Pulmonary artery endothelial cell (primary cell): ENCODE data around the gene GDPD5. TPM values are rescaled to one million over a fixed set of nuclear protein-coding genes. Genes with fewer than 3 reads are reported as not detected.

Source experiments
- DNase-seq: peaks from one replicate; pipeline ENCODE4 v3.0.0-alpha.2; 2011; ENCODE audit warnings: low read depth, low spot score
- total RNA-seq: library from RNA; depleted of rRNA; stranded (reverse); fragments of >200 nt; gene quantifications from 2 replicates; pipeline ENCODE4 v1.2.3, GENCODE V29; 2014

GDPD5 gene
- total RNA-seq, 1 donor from 2014 or later: 17.5 TPM

- DNase-seq: no peak
Measured at GRCh38 chr11:75492181-75492820, 33.4 kb downstream of the GDPD5 start.

DNA sequence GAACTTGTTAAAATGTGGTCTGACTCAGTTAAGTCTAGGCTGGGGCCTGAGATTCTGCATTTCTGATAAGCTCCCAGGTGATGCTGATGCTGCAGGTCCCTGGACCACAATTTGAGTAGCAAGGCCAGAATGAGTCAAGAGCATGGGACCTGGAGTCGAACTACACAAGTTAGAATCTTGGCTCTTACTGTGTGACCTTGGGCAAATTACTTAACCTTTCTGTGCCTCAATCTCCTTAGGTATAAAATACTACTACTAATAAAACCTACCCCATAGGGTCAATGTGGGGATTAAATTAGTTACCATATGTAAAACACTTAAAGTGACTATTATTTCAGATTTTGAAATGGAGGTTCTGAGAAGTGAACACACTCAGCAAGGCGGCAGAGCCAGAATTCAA lies 34.3 kb downstream of the GDPD5 start:
- DNase-seq: no peak

DNA sequence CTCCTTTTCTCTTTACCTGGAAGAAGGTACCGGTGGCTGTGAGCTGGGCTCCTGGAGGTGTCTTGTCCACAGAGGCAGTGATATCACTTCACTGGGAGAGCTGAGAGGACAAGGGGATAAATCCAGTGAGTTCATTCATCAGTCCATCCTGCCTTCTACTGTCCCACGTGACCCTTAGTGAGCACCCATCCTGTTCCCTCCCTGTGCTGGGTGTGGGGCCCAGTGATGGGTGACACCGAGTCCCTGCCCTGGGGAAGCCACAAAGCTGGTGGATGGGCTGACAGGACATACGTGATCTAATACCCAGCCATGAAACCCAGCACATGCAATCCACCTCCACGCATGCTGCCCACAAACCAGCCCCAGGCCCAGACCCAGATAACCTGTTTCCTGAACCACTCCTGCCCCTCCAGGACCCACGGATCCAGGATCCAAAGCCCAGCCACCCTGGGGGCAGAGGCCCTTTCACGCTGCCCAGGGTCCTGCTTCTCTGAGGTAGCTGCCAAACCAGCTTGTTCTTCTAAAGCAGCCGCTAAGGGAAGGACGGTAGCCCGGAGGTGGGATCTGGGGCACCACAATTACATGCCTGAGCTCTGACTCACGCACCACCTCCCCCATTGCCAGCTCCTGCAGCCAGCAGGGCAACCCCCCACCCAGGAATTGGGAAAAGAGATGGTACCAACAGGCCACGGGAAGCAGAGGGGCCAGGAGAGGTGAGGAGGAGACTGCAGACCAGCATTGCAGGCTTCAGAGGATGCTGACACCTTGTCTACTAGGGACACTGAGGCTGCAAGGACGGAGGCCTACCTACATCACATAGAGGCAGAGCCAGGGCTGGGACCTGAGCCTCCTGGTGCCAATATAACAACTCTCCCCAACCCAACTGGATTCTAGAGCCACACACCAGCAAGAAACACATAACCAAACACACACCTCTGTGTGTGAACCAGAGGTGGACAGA lies 35.2 kb downstream of the GDPD5 start:
- no peak for DNase-seq

- DNase-seq: no peak
Measured at GRCh38 chr11:75487365-75487764, 38.4 kb downstream of the GDPD5 start.

- no peak for DNase-seq
Measured at GRCh38 chr11:75485742-75486141, 40.0 kb downstream of the GDPD5 start.

DNA sequence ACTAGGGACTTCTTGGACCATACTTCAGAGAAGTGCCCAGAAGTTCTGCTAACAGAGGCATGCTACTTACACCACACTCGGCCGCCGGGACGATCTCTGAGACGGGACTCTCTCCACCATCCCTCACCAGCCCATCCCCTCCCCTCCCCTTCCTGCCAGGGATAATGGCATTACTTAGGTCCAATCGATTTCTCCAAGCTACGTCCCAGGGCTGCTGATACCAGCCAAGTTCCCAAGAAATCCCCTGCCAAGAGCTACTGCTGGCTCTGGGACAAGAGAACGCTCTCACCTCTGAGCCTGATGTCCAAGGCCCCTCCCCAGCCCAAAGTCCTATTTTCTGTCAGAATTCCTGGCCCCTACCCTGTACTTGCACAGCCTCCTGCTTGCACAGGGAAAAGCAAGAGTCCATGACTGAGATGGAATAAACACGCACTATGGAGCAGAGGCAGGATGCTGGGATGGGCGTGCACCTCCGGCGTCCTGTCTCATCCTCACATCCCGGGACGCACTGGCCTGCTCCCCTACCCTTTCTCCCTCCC lies 42.7 kb downstream of the GDPD5 start:
- DNase-seq: no peak

GRCh38 chr11:75481922-75482606 lies 43.7 kb downstream of the GDPD5 start:
- DNase-seq: no peak

DNA sequence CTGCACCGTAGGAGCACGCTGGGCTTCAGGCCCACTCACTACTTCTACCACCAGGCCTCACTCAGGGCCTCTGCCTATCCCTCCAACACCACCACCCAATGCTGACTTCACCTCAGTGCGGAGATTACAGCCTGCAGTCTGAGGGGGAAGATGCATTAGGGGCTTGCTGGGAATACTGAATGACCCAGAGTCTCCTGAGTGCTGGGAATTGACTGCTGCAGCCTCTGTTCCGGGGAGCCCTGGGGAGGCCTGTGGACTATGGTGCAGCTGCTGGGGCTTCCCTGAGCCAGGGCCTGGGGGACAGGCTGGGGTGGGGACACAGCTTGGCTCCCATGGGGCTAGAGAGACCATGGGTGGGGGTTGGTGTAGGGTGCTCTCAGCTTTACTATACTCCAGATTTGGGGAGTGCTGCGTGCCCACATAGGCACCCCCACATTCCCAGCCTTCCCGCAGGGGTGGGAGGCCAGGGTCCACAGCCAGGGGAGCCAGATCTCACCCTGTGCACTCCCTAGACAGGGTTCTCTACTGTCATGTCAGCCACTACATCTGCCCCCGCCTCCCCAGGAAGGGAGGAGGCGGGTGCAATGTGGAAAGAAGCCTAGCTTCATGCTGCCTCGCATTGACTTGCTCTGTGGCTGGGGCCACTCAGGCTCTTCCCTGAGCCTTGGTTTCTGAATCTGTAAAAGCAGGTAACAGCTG lies 44.4 kb downstream of the GDPD5 start:
- no peak for DNase-seq

- DNase-seq: no peak
Measured at GRCh38 chr11:75480185-75481175, 45.3 kb downstream of the GDPD5 start.

GRCh38 chr11:75479597-75480145 lies 46.1 kb downstream of the GDPD5 start:
- no peak for DNase-seq

DNA sequence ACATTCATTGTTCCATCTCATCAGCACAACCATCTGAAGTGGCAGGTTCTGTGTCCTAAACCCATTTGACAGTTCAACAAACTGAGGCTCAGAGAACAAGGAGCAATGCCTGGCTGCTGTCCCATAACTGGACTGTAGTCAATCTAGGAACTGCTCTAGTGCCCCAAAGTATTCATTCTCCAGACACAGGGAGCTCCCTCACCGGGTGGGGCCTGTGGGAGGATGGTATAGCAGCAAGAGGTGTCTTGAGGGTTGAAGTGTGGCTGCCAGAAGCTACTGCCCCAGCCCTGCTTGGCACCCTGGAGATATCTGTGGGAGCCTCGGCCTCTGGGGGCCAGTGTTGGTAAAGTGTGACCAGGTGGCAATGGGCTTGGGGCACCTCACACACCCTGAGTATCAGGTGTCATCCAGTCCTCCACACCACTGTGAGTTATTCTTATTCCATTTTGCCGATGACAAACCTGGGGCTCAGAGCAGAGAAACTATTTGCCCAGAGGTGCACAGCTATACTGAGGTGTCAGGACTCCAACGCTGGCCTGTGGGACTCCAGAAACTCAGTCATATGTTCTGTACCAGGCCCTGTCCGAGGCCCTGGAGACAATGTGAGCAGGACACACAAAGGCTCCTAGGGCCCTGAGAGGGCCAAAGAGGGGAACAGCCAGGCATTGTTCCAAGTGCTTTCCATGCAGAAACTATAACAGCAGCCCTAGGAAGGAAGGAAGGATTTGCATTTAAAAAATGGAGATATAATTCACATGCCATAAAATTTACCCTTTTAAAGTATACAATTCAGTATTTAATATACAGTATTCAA lies 46.8 kb downstream of the GDPD5 start:
- no peak for DNase-seq

DNA sequence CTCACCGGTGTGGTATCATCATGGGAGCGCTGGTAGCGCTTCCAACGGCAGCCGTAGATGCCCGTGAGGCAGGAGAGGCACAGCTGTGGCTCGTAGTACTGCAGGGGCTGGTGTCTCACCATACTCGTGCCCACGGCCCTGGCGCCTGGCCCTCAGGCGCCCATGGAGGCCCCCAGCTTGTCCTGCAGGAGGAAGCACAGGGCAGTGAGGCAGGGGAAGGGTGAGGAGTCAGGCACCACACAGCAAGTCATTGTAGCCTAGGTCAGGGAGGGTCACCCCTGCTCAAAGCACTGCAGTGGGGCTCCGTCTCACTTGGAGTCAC lies 48.2 kb downstream of the GDPD5 start:
- DNase-seq: no peak

- no peak for DNase-seq
Measured at GRCh38 chr11:75476739-75477613, 48.8 kb downstream of the GDPD5 start.

DNA sequence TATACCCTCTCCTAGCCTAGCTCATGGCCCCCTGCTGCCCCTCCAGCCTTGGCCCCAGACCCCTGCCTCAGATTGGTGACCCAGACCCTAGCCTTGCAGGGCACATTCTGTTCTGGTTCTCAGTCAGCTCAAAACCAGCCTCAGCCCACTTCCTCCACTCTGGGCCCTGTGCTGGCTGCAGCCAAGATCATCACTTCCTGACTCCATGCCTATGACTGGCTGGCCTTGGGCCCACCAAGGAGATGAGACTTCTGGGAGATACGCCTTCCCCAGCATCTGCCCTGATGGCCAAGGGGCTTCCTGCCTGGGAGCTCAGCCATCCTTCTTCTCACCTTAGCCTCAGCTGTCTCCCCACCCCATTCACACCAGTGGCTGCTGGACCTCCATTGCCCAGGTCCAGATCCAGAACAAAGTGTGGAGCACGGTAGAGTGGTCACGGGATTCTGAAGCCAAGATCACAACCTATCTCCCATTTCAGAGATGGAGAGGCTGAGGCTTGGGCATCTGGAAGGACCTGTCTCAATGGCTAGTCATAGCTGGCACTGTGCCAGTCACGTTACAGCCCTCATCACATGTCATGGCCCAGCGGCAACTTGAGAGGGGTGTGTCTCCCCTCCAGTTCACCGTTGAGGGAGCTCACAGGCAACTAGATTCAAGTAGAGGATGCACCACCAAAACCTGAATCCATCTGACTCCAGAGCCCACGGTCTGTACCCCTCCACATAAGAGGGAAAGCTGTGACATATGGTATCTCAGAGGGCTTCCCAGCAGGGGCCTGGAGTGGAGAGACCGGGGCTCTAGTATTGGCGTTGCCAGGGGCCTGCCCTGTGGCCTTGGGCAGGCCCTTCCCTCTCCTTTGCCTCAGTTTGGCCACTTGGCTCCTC lies 49.7 kb downstream of the GDPD5 start:
- DNase-seq: no peak

DNA sequence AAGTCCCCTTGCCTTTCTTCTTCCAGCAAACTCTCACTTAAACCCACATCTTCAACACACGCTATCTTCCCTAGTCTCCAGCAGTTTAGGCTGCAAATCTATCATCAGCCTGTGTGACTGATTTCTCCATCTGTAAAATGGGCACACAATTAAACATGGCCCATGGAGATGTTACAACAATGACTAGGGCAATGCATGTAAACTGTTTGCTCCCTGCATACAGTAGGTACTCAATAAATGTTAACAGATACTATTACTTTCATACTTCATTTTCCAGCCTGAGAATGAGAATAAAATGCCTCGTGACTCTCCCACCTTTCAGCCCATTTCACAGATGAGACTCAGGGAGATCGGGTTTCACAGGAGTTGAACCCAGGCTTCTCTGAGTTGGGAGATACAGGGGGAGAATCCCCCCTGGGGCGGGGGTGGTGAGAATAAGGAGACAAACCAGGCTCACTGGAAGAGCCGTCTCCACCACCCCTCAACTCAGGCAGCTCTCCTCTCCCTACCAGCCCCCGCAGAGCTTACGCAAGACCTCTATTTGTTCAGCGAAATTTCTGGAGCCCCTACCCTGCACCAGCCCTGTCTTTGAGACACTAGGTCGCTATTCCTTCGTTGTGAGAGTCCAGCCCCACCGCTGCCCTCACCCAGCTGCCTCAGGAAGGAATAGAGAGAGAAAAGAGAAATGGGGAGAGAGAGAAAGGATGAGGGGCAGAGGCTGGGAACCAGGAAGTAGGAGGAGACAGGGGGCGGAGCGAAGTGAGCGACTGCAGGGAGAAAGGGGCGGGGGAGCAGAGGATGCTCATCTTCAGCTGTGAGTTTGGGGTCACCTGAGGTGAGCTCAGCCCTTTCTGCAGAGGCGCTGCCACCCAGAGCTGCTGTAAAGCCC lies 50.6 kb downstream of the GDPD5 start:
- no peak for DNase-seq

GRCh38 chr11:75474240-75474639 lies 51.5 kb downstream of the GDPD5 start:
- no peak for DNase-seq
